NCI-H128 (cell line): ENCODE data around the gene BAHCC1.

Experiments
- DNase-seq: peaks from one replicate; lab custom pipeline; 2025; ENCODE audit not compliant: unreplicated experiment; lab: John Stamatoyannopoulos, UW

BAHCC1 gene

DNA sequence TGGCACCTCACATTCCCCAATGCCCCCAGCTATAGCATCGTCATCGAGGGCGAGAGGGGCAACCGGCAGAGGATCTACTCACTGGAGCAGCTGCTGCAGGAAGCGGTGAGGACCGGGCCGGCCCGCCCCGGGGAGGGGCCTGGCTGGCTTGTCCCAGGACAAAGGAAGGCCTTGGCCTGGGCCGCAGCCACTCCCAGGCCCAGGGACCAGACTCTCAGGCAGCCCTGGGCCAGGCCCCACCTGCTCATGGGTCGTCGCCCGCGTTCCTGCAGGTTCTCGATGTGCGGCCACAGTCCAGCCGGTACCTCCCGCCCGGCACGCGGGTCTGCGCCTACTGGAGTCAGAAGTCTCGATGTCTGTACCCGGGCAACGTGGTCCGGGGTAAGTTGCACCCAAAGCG, 64.0 kb downstream of the BAHCC1 start:
- DNase-seq: no peak

DNA sequence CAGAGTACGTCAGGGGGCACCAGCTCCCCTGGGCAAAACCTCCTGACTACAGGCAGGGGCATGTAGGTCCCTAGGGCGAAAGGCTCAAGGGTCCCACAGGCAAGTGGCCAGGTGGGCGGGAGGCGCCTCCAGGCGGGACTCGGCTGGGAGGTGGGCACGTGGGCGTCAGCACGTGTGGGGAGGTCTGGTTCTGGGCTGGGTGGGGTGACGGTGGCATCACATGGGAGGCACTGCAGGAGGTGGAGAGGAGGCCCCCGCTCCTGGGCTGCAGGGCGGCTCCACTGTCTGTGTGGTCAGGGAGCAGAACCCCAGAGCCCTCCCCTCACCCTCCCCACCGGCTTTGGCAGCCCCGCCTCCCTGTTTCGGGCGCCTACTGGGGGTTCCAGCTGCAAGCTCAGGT, 64.6 kb downstream of the BAHCC1 start:
- DNase-seq: no peak

DNA sequence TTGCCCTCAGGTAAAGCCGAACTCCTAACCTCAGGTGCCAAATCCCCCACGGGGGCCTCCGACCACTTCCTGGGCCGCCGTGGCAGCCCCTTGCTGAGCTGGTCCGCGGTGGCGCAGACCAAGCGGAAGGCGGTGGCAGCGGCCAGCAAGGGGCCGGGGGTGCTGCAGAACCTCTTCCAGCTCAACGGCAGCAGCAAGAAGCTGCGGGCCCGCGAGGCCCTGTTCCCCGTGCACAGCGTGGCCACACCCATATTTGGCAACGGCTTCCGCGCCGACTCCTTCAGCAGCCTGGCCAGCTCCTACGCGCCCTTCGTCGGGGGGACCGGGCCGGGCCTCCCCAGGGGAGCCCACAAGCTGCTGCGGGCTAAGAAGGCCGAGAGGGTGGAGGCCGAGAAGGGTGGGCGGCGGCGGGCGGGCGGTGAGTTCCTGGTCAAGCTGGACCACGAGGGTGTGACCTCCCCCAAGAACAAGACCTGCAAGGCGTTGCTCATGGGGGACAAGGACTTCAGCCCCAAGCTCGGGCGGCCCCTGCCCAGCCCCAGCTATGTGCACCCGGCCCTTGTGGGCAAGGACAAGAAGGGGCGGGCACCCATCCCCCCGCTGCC, 65.7 kb downstream of the BAHCC1 start:
- DNase-seq: no peak

GRCh38 chr17:81461607-81462500, 66.6 kb downstream of the BAHCC1 start:
- no peak for DNase-seq

GRCh38 chr17:81462506-81463125, 67.4 kb downstream of the BAHCC1 start:
- no peak for DNase-seq

GRCh38 chr17:81463506-81463905, 68.2 kb downstream of the BAHCC1 start:
- DNase-seq: no peak

- DNase-seq: no peak
Measured at GRCh38 chr17:81464586-81464985, 69.3 kb downstream of the BAHCC1 start.

GRCh38 chr17:81465910-81466309, 70.7 kb downstream of the BAHCC1 start:
- no peak for DNase-seq

DNA sequence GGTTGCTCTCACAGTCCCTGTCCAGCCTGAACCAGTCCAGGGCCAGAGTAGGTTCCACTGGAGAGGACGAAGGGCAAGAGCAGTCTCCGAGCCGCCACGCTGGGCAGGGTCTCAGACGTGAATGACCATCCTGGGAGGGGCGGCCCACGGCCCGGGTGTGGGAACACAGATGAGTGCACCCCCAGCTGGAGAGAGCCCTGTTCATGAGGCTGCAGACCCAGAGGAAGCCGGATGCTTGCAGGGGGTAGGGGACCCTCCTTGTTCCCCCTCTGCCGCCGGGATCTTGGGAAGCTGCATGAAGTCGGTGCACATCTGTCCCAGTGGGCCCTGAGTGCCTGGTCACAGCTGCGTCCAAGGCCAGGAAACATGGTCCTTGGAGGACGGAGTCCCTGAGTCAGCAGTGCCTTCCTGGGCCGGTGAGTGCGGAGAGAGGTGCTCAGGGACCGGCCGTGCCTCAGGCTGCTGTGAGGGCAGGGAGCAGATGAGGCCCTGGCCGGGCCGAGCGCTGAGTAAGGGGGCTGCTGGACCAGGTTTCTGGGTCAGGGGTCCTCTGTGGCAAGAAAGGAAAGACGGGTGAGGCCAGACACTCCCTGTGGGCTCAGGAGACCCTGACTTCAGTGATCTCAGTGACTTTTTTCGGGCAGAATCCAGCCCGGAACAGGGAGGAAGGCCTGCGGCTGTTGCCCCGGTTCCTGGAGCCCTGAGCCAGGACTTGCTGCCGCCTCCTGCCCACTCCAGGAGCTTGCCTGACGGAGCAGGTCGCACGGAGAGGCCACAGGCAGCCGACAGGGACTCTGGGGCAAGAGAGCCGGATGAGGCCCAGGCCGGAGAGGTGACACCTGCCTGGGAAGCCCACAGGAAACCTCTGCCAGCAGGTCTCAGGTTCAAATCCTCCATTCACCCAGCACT, 71.6 kb downstream of the BAHCC1 start:
- DNase-seq: no peak

GRCh38 chr17:81468111-81468769, 73.0 kb downstream of the BAHCC1 start:
- no peak for DNase-seq

- no peak for DNase-seq
Measured at GRCh38 chr17:81468770-81469121, 73.5 kb downstream of the BAHCC1 start.

DNA sequence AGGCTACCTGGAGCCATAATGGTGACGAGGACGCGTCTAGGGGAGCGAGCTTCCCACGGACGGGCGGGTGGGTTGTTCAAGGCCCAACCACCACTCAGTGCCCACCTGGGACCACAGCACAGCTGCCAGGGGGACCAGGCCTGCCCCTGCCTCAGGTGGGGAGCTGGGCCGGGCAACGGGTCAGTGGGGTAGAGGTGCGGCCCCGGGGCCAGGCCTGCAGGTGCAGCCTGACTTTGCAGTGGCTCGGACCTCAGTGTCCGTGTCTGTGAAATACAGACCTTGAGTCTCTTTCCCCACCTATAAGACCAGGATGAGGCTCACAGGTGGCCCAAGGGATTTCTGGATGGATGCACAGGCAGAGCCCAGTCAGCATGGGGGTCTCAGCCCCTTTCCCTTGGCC, 74.0 kb downstream of the BAHCC1 start:
- no peak for DNase-seq

DNA sequence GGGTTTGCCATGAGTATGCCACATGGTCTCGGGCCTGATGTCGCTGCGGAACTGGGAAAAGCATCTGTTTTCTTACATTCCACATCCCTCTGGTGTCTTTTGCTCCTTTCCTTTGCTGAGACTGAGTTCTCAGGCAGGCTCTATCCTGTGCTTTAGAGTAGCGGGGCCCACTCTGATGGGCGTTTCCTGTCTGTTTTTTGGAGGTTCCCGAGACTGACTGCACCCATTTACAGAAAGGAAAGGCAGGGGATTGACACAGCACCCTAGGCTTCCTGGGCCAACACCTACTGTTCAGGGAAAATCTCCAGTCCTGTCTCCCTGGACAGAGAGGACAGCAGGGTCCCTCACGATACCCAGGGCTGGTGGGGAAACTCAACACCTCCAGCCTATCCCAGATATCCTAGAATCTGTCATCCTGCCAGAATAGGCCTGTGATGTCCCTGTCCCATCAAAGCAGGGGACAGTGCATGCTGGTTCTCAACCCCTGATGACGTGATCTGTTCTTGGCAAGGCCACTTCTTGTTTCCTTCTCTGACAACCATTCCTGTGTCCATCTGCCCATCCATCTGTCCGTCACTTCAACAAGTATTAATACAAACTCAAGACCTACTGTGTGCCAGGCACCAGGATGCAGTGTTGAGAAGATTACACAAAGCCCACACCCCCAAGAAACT, 75.2 kb downstream of the BAHCC1 start:
- no peak for DNase-seq

- DNase-seq: no peak
Measured at GRCh38 chr17:81470944-81471817, 75.9 kb downstream of the BAHCC1 start.

DNA sequence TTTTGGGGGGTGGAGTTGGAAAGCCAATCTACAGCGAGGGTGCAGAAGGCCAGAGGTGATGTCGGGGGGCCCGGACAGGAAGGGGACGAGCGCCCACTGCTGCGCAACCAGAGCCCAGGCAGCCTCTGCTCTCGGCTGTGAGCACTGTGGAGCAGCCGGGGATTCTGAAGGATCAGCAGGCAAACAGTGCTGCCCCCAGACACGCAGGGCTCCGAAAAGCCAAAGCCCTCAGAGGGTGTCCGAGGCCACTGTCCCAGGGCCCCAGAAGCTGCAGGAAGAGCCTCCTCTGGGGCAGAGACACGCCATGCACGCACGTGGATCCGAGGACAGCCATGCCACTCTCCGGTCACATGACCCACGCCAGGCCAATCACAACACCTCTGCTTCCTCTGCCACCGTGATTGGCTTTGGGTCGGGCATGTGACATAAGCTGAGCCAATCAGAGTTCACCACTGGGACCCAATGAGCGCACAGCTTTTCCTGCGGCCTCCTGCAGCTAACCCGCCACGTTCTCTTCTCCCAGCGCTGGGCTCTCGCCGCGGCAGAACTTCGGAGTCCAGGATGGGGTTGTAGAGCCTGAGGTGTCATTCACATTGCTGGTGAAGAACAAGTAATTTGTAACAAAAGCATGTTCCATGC, 76.7 kb downstream of the BAHCC1 start:
- peak; percentile 62 for DNase-seq

- DNase-seq: no peak
Measured at GRCh38 chr17:81473019-81473418, 77.8 kb downstream of the BAHCC1 start.

DNA sequence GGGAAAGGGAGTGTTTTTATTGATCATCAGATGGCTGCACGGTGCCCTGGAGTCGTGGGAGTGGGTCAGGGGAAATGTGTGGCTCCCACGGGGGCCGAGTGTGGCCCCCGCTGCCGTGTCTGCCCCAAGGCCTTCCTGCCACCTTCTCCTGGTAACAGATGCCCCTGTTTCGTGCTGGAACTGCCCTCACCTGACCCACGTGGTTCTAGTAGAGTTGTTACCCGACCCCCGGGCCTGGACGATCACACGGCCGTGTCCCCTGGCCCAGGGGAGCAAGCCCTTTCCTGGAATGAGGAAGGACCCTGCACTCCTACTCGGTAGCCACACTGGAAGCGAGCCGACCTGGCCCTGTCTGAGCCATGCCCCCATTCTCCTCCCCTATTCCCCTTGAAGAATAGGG, 79.7 kb downstream of the BAHCC1 start:
- DNase-seq: no peak

GRCh38 chr17:81476097-81476496, 80.8 kb downstream of the BAHCC1 start:
- DNase-seq: no peak

DNA sequence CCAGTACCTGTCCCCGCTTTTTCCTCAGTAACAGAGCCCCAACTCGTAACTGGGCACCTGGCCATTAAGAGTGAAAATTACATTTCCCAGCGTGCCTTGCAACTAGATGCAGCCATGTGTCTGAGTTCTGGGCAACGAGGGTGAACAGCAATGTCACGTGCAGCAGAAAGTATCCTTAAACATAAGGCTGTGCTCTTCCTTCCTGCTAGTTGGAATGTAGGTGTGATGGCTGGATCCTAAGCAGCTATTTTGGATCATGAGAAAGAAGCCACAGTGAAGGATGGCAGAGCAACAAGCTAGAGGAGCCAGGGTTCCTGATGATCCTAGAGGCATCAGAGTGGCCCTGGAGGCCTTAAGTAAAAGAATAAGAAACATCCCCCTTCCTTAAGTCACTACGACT, 81.4 kb downstream of the BAHCC1 start:
- DNase-seq: no peak
